Left cardiac atrium (tissue), 4 donors: ENCODE results near the gene RGS6. TPM values are rescaled to one million over a fixed set of nuclear protein-coding genes. Genes with fewer than 3 reads are reported as not detected.

Experiments
- ATAC-seq, 2 donors: fragments of 200-7000 bp; cut with Tn5 transposase; one replicate each; pipeline ENCODE4 v1.9.1; 2020; ENCODE audit warnings: mild to moderate bottlenecking in 2 of 2, moderate library complexity in 2 of 2
- DNase-seq: peaks from one replicate; pipeline ENCODE4 v3.0.0-alpha.2; 2020
- intact Hi-C, 2 donors: fragments of 100-400 bp; cut with DNase I; formaldehyde crosslinking; loops; one replicate each; pipeline versions ENCODE4 v1.14.1 to v1.15.1; 2022 to 2023
- total RNA-seq, 2 donors: library from RNA; stranded (reverse); fragmentation: NEBNext Ultra II Directional; extraction: Animal tissue kit (Norgen Biotek cat#: 25700); gene quantifications; one replicate each; pipeline ENCODE4 v1.2.1, GENCODE V29; 2021
- donor health status: DM: no; HTN: yes; CAD: no.
- donor health status: DM: no; HTN: yes; CAD: no; lungs with severe emphysema.
- donor health status: DM: yes; HTN: yes; CAD: no.
- donor health status: Dilated cardiomyopathy.

RGS6 gene
- total RNA-seq, 2 donors from 2014 or later: 12.4 to 18.5 TPM

GRCh38 chr14:72562300-72562699 lies 630.1 kb downstream of the RGS6 start:
- DNase-seq (no peak), ATAC-seq (no peak)
- intact Hi-C loops: no loop called here

- no peak for DNase-seq
- intact Hi-C loops: no loop called here
- ATAC-seq: no peak
These were observed 631.4 kb downstream of the RGS6 start for GRCh38 chr14:72563676-72564075.

DNA sequence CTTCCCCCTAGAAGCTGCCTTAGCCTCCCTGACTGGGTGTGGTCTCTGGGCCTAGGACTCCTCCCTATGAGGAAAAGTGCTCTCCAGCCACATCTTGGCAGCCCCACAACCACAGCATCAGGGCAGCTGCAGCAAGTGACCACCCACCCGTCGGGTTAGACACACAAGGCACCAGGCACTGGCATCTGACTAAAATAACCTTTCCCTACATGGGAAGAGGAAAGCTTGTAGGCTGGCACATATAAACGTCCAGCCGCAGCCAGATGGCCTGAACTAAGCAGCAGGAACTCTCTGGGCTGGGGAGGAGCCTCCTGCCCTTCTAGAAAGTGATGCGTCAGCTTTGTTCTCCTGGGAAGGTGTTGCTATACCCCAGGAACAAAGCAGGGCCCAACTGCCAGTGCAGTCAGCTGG lies 632.9 kb downstream of the RGS6 start:
- intact Hi-C loops: loop anchor here in 1 of 2 donors (5.0 kb wide), 2 partner anchors 47 to 67 kb away; no protein-coding TSS in a partner anchor
- ATAC-seq (peak; percentile 82 to 91), DNase-seq (peak; percentile 57)

GRCh38 chr14:72565917-72566316 lies 633.7 kb downstream of the RGS6 start:
- intact Hi-C loops: loop anchor here in 1 of 2 donors (5.0 kb wide), 2 partner anchors 46 to 66 kb away; no protein-coding TSS in a partner anchor
- DNase-seq (no peak), ATAC-seq (no peak)

DNA sequence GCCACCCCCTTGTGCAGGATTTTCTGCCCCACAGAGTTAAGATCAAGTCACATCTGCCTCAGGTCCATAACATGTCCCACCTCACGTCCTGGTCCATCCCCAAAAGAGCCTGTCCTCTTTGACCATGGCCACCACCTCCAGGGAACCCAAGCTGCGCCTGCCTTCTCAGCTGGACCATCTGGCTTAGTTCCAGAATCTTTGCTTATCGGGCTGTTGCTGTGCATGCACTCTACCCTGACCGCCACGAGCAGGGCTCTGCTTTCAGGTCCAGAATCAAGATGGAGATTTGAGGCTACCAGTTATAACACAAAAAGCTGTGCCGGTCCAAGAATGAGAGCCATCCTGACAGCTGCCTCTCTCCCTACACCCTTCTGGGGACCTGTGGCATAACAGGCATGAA lies 635.0 kb downstream of the RGS6 start:
- intact Hi-C loops: loop anchor here in 1 of 2 donors (5.0 kb wide), 2 partner anchors 45 to 65 kb away; no protein-coding TSS in a partner anchor
- ATAC-seq (no peak), DNase-seq (no peak)

DNA sequence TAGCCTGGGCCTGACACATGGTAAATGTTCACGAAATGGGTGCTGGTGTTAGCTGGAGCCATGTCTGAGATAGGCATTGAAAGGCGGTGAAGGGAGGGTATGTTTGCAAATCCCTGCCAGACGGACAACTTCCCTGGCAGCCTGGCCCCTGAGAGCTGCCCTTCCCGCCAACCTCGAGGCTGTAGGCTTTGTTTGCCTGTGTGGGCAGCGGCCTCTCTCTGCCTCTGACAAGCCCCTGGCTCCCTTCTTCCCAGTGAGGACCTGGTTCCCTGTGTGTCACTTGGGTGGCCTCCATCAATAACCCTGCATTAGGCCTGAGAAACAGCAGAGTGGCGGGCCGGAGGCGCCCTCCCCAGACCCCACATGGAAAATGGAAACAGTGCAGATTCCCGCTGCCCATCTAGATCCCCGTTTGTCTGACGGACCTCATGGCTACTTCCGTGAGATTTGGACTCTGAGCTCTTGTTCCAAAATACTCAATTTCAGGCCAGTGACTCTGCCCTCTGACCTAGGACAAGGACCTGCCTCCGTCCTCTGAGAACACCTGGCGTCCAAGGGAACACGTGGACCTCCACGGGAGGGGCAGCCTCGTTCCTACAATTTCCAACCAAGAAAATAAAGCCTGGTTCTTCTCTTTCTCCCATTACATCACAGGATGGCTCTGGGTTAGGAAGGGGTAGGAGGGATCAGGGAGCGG lies 636.2 kb downstream of the RGS6 start:
- intact Hi-C loops: loop anchor here in 1 of 2 donors (5.0 kb wide), 2 partner anchors 44 to 64 kb away; no protein-coding TSS in a partner anchor
- ATAC-seq (no peak), DNase-seq (no peak)

DNA sequence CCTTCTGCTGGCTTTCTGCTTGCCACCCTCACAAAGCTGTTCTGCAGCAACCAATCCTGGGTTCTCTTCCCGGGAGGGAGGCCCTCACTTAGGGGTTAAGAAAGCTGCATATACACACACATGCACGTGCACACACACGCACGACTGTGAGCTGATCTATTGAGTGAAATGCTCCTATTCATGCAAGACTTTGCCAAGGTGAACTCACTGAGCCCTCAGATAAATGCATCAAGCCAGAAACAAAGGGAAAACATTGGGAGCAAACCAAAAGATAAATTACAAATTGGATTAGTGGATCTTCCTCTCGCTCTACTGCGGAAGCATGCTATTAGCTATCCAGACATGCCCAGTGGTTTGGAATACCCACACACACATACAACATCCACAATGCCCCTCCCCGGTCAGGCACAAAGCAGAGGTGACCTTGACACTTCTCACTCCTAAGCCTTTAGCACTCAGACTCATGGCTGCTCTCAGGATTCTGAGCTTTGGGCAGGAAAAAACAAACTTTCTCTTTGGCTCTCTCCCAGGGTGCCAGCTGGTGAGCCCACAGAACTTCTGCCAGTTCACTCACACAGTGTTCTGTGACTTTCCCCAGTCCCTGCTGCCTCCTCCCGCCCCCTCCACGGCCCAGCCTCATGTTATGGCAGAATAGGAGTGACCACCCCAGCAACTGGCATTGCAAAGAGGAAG lies 641.6 kb downstream of the RGS6 start:
- peak; percentile 80 to 95 for ATAC-seq
- intact Hi-C loops: no loop called here
- no peak for DNase-seq

- intact Hi-C loops: no loop called here
- ATAC-seq (no peak), DNase-seq (no peak)
These were observed 642.5 kb downstream of the RGS6 start for GRCh38 chr14:72574715-72575114.

- DNase-seq (no peak), ATAC-seq (no peak)
- intact Hi-C loops: no loop called here
These were observed 644.0 kb downstream of the RGS6 start for GRCh38 chr14:72576258-72576657.

GRCh38 chr14:72577521-72577920 lies 645.3 kb downstream of the RGS6 start:
- ATAC-seq (no peak), DNase-seq (no peak)
- intact Hi-C loops: no loop called here

GRCh38 chr14:72578514-72578913 lies 646.3 kb downstream of the RGS6 start:
- intact Hi-C loops: no loop called here
- no peak for DNase-seq
- ATAC-seq: no peak

GRCh38 chr14:72582582-72582981 lies 650.4 kb downstream of the RGS6 start:
- ATAC-seq: no peak
- DNase-seq: no peak
- intact Hi-C loops: no loop called here

- no peak for ATAC-seq
- no peak for DNase-seq
- intact Hi-C loops: no loop called here
These were observed 651.4 kb downstream of the RGS6 start for GRCh38 chr14:72583316-72584272.

GRCh38 chr14:72588521-72588920 lies 656.3 kb downstream of the RGS6 start:
- intact Hi-C loops: no loop called here
- DNase-seq: no peak
- ATAC-seq: no peak

DNA sequence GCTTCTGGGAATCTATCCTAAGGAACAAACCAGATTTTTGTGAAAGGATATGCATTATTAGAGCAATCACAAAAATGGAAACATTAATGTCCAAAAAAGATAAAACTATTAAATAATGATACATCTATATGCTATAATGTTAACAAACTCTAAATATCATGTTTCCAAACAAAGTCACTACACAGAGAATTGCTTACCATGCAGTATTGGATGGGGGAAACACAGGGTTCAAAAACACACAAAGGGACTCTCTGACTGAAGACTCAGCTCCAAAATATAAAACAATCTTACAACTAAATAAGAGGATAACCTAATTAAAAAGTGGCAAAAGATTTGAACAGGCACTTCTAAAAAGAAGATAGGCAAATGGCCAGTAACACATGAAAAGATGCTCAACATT lies 657.4 kb downstream of the RGS6 start:
- intact Hi-C loops: no loop called here
- DNase-seq (no peak), ATAC-seq (no peak)

DNA sequence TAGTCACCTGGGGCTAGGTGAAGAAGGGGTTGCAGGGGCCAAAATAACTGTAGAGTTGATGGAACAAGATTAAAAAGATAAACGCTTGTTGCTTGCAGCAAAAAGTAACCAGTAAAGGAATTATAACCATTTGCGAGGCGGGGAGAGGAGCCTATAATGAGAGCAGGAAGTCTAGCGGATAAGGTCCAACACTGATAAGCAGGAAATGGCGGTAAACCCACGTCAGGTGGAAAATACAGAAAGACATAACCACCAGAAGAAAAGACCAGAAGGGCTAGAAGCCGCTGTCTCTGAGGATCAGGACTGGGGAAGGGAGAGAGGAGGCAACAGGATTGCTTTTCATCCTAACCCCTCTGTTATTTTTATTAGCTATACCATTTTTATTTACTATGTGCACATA lies 658.3 kb downstream of the RGS6 start:
- DNase-seq (no peak), ATAC-seq (no peak)
- intact Hi-C loops: no loop called here

DNA sequence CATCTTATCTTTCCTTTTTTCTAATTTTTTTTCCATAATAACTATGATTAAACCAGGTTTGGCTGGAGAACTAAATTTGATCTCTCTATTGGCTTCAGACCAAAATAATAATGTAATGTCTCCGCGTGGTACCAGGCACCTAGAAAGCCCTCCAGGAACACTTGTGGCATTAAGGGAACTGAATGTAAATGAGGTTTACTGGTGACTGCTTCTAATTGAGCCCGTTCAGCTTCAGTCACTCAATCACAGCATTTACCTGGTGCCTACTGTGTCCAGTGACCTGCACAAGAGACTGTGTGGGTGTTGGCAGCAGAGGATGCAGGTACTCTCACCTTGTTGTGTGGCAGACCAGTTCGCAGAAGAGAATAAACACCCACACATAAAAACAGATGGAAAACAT lies 659.2 kb downstream of the RGS6 start:
- DNase-seq (no peak), ATAC-seq (no peak)
- intact Hi-C loops: no loop called here

DNA sequence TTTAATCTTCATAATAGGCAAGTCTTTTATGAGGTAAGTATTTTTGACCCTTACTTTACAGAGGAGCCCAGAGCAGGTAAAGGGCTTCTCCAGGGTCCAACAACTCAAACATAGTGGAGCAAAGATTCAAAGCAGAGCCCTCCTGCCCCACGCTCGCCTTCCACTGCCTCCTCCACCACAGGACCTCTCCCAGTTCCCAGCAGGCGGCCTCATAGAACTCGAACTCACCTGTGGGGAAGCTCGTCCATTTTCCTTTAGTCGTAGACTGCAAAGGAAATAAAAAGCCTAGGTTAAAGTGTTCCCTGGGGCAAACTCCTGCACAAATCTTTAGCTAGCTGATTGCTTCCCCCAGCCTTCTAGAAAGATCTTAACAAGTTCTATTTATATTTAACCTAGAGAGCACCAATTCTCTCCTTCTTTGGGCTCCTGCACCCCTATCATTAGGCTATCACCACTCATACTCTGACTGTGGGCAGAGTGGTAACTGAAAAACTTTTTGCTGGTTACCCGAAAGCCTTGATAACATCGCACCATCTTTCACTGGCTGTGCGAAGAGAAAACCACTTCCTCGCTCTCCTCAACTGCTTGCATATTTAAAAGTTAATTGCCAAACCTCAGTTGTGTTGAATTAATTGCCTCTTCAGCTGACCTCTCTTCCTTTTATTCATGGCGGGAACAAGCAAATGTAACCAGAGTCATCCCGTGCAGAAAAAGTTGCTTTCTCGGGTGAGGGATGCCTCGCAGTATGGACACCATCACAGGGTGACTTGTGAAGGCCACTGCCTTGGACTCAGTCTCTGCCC lies 662.1 kb downstream of the RGS6 start:
- ATAC-seq (peak in 1 of 2 donors; percentile 61), DNase-seq (no peak)
- intact Hi-C loops: no loop called here
